Gastrocnemius medialis (tissue), 4 donors: Measurements from ENCODE around the gene ISG15.

Experiments
- CTCF ChIP-seq, 5 experiments: fragments of 450-650 bp in 3 of 5; fragments of 200-600 bp in 2 of 5; sonication (generic) in 2 of 5; IDR thresholded peaks in 4 of 5; conservative IDR thresholded peaks in 1 of 5; 1 replicate in 4 of 5; 2 replicates in 1 of 5; pipeline ENCODE4 v1.5.1; 2016 to 2019; ENCODE audit warnings: antibody characterized with exemption in 5 of 5, mild to moderate bottlenecking in 3 of 5, moderate library complexity in 3 of 5
- POLR2A ChIP-seq, 2 donors: fragments of 450-650 bp; IDR thresholded peaks; one replicate each; pipeline ENCODE4 v1.6.1; 2017; ENCODE audit warnings: antibody characterized with exemption in 2 of 2, mild to moderate bottlenecking in 2 of 2, moderate library complexity in 2 of 2

DNA sequence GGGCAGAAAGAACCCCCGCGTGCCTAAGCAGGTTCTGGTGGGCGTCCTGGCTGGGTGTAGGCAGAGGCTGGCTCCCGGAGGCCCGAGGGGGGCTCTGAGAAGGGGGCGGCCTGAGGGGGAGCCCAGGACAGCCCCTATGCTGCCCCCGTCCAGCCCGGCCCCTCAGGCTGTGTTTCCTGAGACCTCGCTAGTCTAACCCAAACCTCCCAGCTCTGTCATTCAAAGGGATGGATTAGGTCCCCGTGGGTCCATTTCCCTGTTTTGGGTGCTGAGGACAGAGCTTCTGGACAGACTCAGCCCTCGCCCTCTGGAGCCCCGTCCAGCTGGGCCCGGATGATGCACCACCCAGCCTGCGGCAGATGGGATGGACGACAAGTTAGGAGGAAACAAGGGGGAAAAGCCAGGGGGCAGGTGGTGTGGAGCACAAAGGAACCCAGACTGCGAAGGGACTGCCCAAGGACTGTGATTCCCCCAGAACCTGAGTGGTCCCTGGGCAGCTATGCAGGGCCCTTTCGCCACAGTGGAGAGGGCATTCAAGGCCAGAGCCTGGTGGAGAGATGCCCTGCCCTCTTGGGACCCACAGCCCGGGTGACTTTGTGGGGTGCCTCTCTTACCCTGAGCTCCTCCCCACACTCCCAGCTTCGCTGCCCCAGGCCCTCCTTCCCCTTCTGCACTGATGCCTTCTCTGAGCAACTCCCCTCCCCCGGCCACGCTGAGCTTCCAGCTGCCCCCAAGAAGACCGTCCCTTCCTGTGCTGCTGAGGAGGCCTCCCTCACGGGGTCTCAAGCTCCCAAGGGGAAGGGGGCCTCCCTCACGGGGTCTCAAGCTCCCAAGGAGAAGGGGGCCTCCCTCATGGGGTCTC lies 16.2 kb upstream of the ISG15 start:
- no peak for TF ChIP-seq POLR2A (IDR thresholded peaks at IDR 0.05)
- TF ChIP-seq CTCF (IDR thresholded peaks at IDR 0.05 in 4 of 5, conservative IDR thresholded peaks at IDR 0.05 in 1 of 5): no peak
